Measurements from ENCODE around the gene GALR3.

The GALR3 gene

GRCh38 chr22:37797874-37798500, 25.2 kb upstream of the GALR3 start:
- TF ChIP-seq TAF1 (IDR thresholded peaks at IDR 0.05; ENCODE audit: borderline replicate concordance, insufficient read depth, low read length) (no peak), POLR2AphosphoS5 (IDR thresholded peaks at IDR 0.05; ENCODE audit: low read depth, low read length) (no peak), FOXP2 (optimal IDR thresholded peaks at IDR 0.05; ENCODE audit: borderline replicate concordance, extremely low read depth, extremely low read length, insufficient read depth) (no peak), REST (IDR thresholded peaks at IDR 0.05; ENCODE audit: insufficient read depth in 1 of 2, low read depth in 2 of 2, low read length in 2 of 2) (no peak), SIN3A (IDR thresholded peaks at IDR 0.05; ENCODE audit: borderline replicate concordance, insufficient read depth, low read length) (no peak)

- TF ChIP-seq TAF1 (IDR thresholded peaks at IDR 0.05; ENCODE audit: borderline replicate concordance, insufficient read depth, low read length) (no peak), REST (IDR thresholded peaks at IDR 0.05; ENCODE audit: insufficient read depth in 1 of 2, low read depth in 2 of 2, low read length in 2 of 2) (no peak), POLR2AphosphoS5 (IDR thresholded peaks at IDR 0.05; ENCODE audit: low read depth, low read length) (no peak), FOXP2 (optimal IDR thresholded peaks at IDR 0.05; ENCODE audit: borderline replicate concordance, extremely low read depth, extremely low read length, insufficient read depth) (no peak), SIN3A (IDR thresholded peaks at IDR 0.05; ENCODE audit: borderline replicate concordance, insufficient read depth, low read length) (no peak)
Measured at GRCh38 chr22:37801946-37802309, 21.3 kb upstream of the GALR3 start.

- no peak for TF ChIP-seq SIN3A (IDR thresholded peaks at IDR 0.05; ENCODE audit: borderline replicate concordance, insufficient read depth, low read length)
- TF ChIP-seq FOXP2 (optimal IDR thresholded peaks at IDR 0.05; ENCODE audit: borderline replicate concordance, extremely low read depth, extremely low read length, insufficient read depth): no peak
Measured at GRCh38 chr22:37802310-37803194, 20.6 kb upstream of the GALR3 start.

- no peak for TF ChIP-seq TAF1 (IDR thresholded peaks at IDR 0.05; ENCODE audit: borderline replicate concordance, insufficient read depth, low read length)
- no peak for TF ChIP-seq FOXP2 (optimal IDR thresholded peaks at IDR 0.05; ENCODE audit: borderline replicate concordance, extremely low read depth, extremely low read length, insufficient read depth)
- TF ChIP-seq SIN3A (IDR thresholded peaks at IDR 0.05; ENCODE audit: borderline replicate concordance, insufficient read depth, low read length): no peak
- TF ChIP-seq REST (IDR thresholded peaks at IDR 0.05; ENCODE audit: insufficient read depth in 1 of 2, low read depth in 2 of 2, low read length in 2 of 2): no peak
- TF ChIP-seq POLR2AphosphoS5 (IDR thresholded peaks at IDR 0.05; ENCODE audit: low read depth, low read length): no peak
Measured at GRCh38 chr22:37803195-37803638, 20.0 kb upstream of the GALR3 start.

GRCh38 chr22:37803639-37804351, 19.4 kb upstream of the GALR3 start:
- TF ChIP-seq TAF1 (IDR thresholded peaks at IDR 0.05; ENCODE audit: borderline replicate concordance, insufficient read depth, low read length): no peak
- TF ChIP-seq REST (IDR thresholded peaks at IDR 0.05; ENCODE audit: insufficient read depth in 1 of 2, low read depth in 2 of 2, low read length in 2 of 2): no peak
- TF ChIP-seq SIN3A (IDR thresholded peaks at IDR 0.05; ENCODE audit: borderline replicate concordance, insufficient read depth, low read length): no peak
- no peak for TF ChIP-seq POLR2AphosphoS5 (IDR thresholded peaks at IDR 0.05; ENCODE audit: low read depth, low read length)
- TF ChIP-seq FOXP2 (optimal IDR thresholded peaks at IDR 0.05; ENCODE audit: borderline replicate concordance, extremely low read depth, extremely low read length, insufficient read depth): no peak
